Stomach (tissue), 4 donors: ENCODE measurements around the gene CNTROB.

Experiments used
- CTCF ChIP-seq, 7 experiments: fragments of 450-650 bp in 4 of 7; fragments of 200-600 bp in 3 of 7; sonication (generic) in 3 of 7; IDR thresholded peaks; one replicate each; pipeline ENCODE4 v1.5.1; 2016 to 2019; ENCODE audit warnings: antibody characterized with exemption in 7 of 7, control low read depth in 2 of 7, mild to moderate bottlenecking in 1 of 7
- EP300 ChIP-seq: sonication (generic); formaldehyde crosslinking; IDR thresholded peaks from one replicate; pipeline ENCODE4 v1.6.1; 2017; ENCODE audit warnings: antibody characterized with exemption

- TF ChIP-seq CTCF (IDR thresholded peaks at IDR 0.05) (no peak), EP300 (no peak)
Measured at GRCh38 chr17:7897090-7897489, 34.9 kb upstream of the CNTROB start.
